WTC11 (cell line): ENCODE measurements around the gene PCYOX1L. TPM values are rescaled to one million over a fixed set of nuclear protein-coding genes. Genes with fewer than 3 reads are reported as not detected.

ENCODE experiments used
- ATAC-seq: fragments of 200-7000 bp; cut with Tn5 transposase; 2 replicates; pipeline ENCODE4 v1.10.0; 2021; ENCODE audit warnings: mild to moderate bottlenecking, moderate library complexity
- CTCF ChIA-PET: fragments of 300-600 bp; sonication (Branson Sonifier 250); formaldehyde crosslinking; loops from one replicate; lab custom pipeline; 2021; ENCODE audit warnings: antibody characterized with exemption; lab: Charles Lee
- POLR2A ChIA-PET: fragments of 350-600 bp; sonication (Branson Sonifier 250); formaldehyde crosslinking; loops from one replicate; lab custom pipeline; 2021; ENCODE audit warnings: antibody characterized with exemption; lab: Charles Lee
- DNase-seq: peaks from one replicate; pipeline ENCODE4 v3.0.0; 2021; ENCODE audit warnings: low spot score
- H3K27ac Mint-ChIP-seq: 2 replicates; pipeline ENCODE4 v1.8.0; 2021; ENCODE audit warnings: mixed read lengths
- H3K27me3 Mint-ChIP-seq: 2 replicates; pipeline ENCODE4 v1.8.0; 2021; ENCODE audit warnings: low read depth, mild to moderate bottlenecking, moderate library complexity, mixed read lengths
- H3K36me3 Mint-ChIP-seq: 2 replicates; pipeline ENCODE4 v1.8.0; 2021; ENCODE audit warnings: mixed read lengths
- H3K4me1 Mint-ChIP-seq: 2 replicates; pipeline ENCODE4 v1.8.0; 2022; ENCODE audit warnings: mixed read lengths
- H3K4me3 Mint-ChIP-seq: 2 replicates; pipeline ENCODE4 v1.8.0; 2021; ENCODE audit warnings: mild to moderate bottlenecking, moderate library complexity, mixed read lengths
- H3K9me3 Mint-ChIP-seq: 2 replicates; pipeline ENCODE4 v1.8.0; 2021; ENCODE audit warnings: mixed read lengths
- ATF1 ChIP-seq: sonication (generic); formaldehyde crosslinking; IDR thresholded peaks from 2 replicates; pipeline ENCODE4 v1.8.1; 2023; ENCODE audit warnings: mild to moderate bottlenecking, moderate library complexity, missing genetic modification reagents
- CDX4 ChIP-seq: fragments of 250-450 bp; sonication (Bioruptor Pico); IDR thresholded peaks from 2 replicates; pipeline ENCODE4 v1.9.0; 2021; ENCODE audit warnings: moderate library complexity, mild to moderate bottlenecking, inconsistent platforms, borderline replicate concordance
- E2F4 ChIP-seq: sonication (generic); formaldehyde crosslinking; IDR thresholded peaks from 2 replicates; pipeline ENCODE4 v1.8.1; 2022; ENCODE audit warnings: low read depth, mild to moderate bottlenecking, moderate library complexity, missing genetic modification reagents, borderline replicate concordance
- ELF4 ChIP-seq: sonication (generic); formaldehyde crosslinking; IDR thresholded peaks from 2 replicates; pipeline ENCODE4 v1.8.1; 2022; ENCODE audit warnings: low read depth, mild to moderate bottlenecking, moderate library complexity, missing genetic modification reagents
- ERG ChIP-seq: fragments of 250-450 bp; sonication (Bioruptor Pico); IDR thresholded peaks from 2 replicates; pipeline ENCODE4 v1.8.0; 2021; ENCODE audit warnings: mild to moderate bottlenecking
- NR2C2 ChIP-seq: sonication (generic); formaldehyde crosslinking; IDR thresholded peaks from 2 replicates; pipeline ENCODE4 v1.8.0; 2022; ENCODE audit warnings: mild to moderate bottlenecking, missing genetic modification reagents
- OVOL2 ChIP-seq: fragments of 250-450 bp; sonication (Bioruptor Pico); IDR thresholded peaks from 2 replicates; pipeline ENCODE4 v1.9.0; 2021; ENCODE audit warnings: mild to moderate bottlenecking, borderline replicate concordance
- SMAD3 ChIP-seq: sonication (generic); formaldehyde crosslinking; IDR thresholded peaks from 2 replicates; pipeline ENCODE4 v1.8.0; 2022; ENCODE audit warnings: missing genetic modification reagents, mild to moderate bottlenecking, borderline replicate concordance
- SMAD4 ChIP-seq: sonication (generic); formaldehyde crosslinking; IDR thresholded peaks from 2 replicates; pipeline ENCODE4 v1.8.0; 2022; ENCODE audit warnings: mild to moderate bottlenecking, missing genetic modification reagents
- SP1 ChIP-seq: sonication (generic); formaldehyde crosslinking; conservative IDR thresholded peaks from 2 replicates; pipeline ENCODE4 v1.8.1; 2022; ENCODE audit warnings: missing genetic modification reagents
- ZBTB21 ChIP-seq: sonication (generic); formaldehyde crosslinking; IDR thresholded peaks from 2 replicates; pipeline ENCODE4 v1.8.1; 2023; ENCODE audit warnings: mild to moderate bottlenecking, missing genetic modification reagents, borderline replicate concordance
- ZMAT4 ChIP-seq: fragments of 250-450 bp; sonication (Bioruptor Pico); IDR thresholded peaks from 2 replicates; pipeline ENCODE4 v1.9.0; 2021; ENCODE audit warnings: mild to moderate bottlenecking
- ZNF121 ChIP-seq: sonication (generic); formaldehyde crosslinking; IDR thresholded peaks from 2 replicates; pipeline ENCODE4 v1.8.0; 2023; ENCODE audit warnings: missing genetic modification reagents
- ZNF281 ChIP-seq: sonication (generic); formaldehyde crosslinking; IDR thresholded peaks from 2 replicates; pipeline ENCODE4 v1.8.0; 2023; ENCODE audit warnings: mild to moderate bottlenecking, missing genetic modification reagents
- ZNF396 ChIP-seq: fragments of 250-450 bp; sonication (Bioruptor Pico); IDR thresholded peaks from 2 replicates; pipeline ENCODE4 v1.8.0; 2021; ENCODE audit warnings: mild to moderate bottlenecking, moderate library complexity, borderline replicate concordance
- ZNF512 ChIP-seq: sonication (generic); formaldehyde crosslinking; IDR thresholded peaks from 2 replicates; pipeline ENCODE4 v1.8.1; 2022; ENCODE audit warnings: missing genetic modification reagents, borderline replicate concordance
- ZNF532 ChIP-seq: fragments of 250-450 bp; sonication (Bioruptor Pico); IDR thresholded peaks from 2 replicates; pipeline ENCODE4 v1.9.0; 2021; ENCODE audit warnings: mild to moderate bottlenecking, borderline replicate concordance
- ZSCAN18 ChIP-seq: fragments of 250-450 bp; sonication (Bioruptor Pico); IDR thresholded peaks from 2 replicates; pipeline ENCODE4 v2.1.2; 2022; ENCODE audit warnings: mild to moderate bottlenecking, moderate library complexity
- total RNA-seq: library from RNA; stranded (reverse); gene quantifications from 3 replicates; pipeline ENCODE4 v1.2.3, GENCODE V29; 2021

Gene PCYOX1L
- total RNA-seq, 1 experiment from 2014 or later: 8.1 TPM

GRCh38 chr5:149324641-149325040, 33.2 kb upstream of the PCYOX1L start (continued):
- TF ChIP-seq SMAD4 (CRISPR knock-in tag) (no peak), ZNF396 (CRISPR knock-in tag) (no peak), ZNF281 (CRISPR knock-in tag) (no peak), SP1 (CRISPR knock-in tag) (no peak), ZNF121 (CRISPR knock-in tag) (no peak), E2F4 (CRISPR knock-in tag) (no peak), ZNF512 (CRISPR knock-in tag) (no peak), ZBTB21 (CRISPR knock-in tag) (no peak), NR2C2 (CRISPR knock-in tag) (no peak), ELF4 (CRISPR knock-in tag) (no peak), ATF1 (CRISPR knock-in tag) (no peak)

GRCh38 chr5:149325166-149325735, 32.6 kb upstream of the PCYOX1L start:
- H3K36me3 Mint-ChIP-seq: no peaks in the 10 kb centered on the region
- peaks cover 6% of the 10 kb centered on the region for H3K4me1 Mint-ChIP-seq
- ATAC-seq: no peak
- no peak for TF ChIP-seq ERG (CRISPR knock-in tag)
- no peak for TF ChIP-seq OVOL2 (CRISPR knock-in tag)
- no peak for TF ChIP-seq ZSCAN18
- no peak for TF ChIP-seq SMAD3 (CRISPR knock-in tag)
- no peak for TF ChIP-seq ATF1 (CRISPR knock-in tag)
- no peak for TF ChIP-seq ZMAT4
- TF ChIP-seq ZNF532 (CRISPR knock-in tag): no peak
- TF ChIP-seq CDX4 (CRISPR knock-in tag): no peak
- TF ChIP-seq, all 79 proteins: peak for 0
- POLR2A ChIA-PET: no interaction called here
- CTCF ChIA-PET: interaction anchor here (0.6 to 1.3 kb wide), 4 partner anchors 8 to 60 kb away, joined by 3 to 7 read pairs (median 4); no protein-coding TSS in a partner anchor
- Mint-ChIP-seq H3K4me3 (no peak overlapping the region), H3K9me3 (no peaks in the 10 kb centered on the region), H3K27me3 (no peaks in the 10 kb centered on the region), H3K27ac (no peak overlapping the region)
- no peak for DNase-seq
